Activated CD8-positive, alpha-beta memory T cell treated with anti-CD3 and anti-CD28 coated beads for 48 hours (primary cell): Measurements from ENCODE around the gene STX19.
"Not testable (repeated sequence)": the region's sequence is repeated elsewhere in the genome, so short reads cannot be mapped to it uniquely, and the experiment has no call there.

Experiments
- DNase-seq, 3 experiments: peaks; one replicate each; pipeline ENCODE4 v3.0.0-alpha.2; 2020; ENCODE audit warnings: low read depth in 2 of 3, low spot score in 2 of 3

Gene STX19, protein sequence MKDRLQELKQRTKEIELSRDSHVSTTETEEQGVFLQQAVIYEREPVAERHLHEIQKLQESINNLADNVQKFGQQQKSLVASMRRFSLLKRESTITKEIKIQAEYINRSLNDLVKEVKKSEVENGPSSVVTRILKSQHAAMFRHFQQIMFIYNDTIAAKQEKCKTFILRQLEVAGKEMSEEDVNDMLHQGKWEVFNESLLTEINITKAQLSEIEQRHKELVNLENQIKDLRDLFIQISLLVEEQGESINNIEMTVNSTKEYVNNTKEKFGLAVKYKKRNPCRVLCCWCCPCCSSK

DNA sequence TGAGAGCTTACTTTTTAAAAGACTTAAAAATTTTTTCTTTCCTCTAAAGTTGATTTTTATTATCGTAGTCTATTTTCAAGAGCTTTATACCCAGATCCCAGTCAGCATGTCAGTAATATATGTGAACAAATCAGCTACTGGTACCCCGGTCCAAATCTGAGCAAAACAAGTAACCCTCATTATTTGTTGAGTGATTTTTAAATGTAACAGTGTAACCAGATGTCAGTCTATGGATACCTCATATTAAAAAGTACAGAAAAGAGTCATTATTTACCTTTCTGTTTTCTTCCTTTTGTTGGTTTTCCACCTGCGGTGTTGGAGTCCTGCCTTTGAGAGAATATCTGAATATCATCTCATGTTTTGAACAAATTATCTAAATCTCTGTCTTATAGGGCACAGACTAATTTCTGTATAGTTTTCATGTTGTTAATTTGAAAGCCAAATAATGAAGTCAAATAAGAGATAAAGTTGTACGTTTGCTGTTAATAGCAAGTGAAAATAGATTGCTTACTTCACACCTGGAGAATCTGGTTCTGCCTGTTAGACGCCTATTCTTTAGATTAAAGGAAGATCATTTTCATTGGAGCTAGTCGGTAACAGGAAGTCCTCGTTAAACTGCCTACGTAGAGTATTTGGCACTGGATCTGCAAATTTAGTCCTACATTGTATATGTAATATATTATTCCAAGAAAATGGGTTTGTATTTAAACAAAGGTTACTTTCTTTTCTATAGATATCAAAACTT is at the start of gene STX19:
STX19 (minus strand) TSS at position 505 of the 745 bp plus-strand sequence. CDS start 13,328 bp downstream, outside the sequence.
- DNase-seq, result no peak

DNA sequence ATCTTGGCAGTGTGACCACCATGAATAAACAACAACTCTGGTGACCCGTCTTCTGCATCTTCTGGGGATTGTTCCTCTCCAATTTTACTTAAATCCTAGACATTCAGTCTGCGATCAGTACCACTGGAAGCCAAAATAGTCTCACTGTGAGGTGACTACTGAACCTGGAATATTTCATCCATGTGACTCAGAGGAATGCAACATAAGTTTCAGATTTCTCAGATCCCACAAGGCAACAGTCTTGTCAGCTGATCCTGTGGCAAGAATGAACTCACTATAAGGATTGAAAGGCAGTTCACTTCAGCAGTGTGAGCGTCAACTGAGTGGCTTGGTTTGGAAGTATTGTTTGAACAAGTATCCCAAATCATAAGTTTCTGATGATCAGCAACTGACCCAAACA is 47.7 kb upstream of the STX19 start:
- no peak for DNase-seq

DNA sequence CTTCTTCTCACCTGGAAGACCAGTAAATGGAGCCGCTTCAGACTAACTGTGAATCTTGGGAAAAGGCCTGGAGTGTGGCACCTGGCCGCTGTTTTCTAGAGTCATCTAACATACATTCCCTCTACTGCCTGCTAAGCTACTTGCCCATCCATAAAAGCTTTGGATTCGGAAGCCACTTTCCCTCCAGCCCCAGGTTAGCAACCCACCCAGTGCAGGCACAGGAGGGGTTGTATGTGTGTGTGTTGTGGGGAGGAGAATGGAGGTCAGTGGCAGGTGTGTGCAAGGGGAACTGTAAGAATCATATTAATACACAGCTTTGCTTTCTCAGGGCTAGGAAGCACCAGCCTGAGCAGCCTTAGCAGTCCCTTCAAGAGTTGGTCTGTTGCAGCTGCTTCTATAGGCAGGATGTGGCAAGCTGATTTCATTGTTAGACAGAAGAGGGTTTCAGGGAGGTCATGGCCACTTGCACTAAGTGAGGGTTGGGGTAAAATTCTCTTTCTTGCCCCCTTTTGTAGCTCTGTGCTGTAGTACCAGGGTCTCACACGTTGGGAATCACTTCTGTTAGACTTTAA is 43.4 kb upstream of the STX19 start:
- no peak for DNase-seq

DNA sequence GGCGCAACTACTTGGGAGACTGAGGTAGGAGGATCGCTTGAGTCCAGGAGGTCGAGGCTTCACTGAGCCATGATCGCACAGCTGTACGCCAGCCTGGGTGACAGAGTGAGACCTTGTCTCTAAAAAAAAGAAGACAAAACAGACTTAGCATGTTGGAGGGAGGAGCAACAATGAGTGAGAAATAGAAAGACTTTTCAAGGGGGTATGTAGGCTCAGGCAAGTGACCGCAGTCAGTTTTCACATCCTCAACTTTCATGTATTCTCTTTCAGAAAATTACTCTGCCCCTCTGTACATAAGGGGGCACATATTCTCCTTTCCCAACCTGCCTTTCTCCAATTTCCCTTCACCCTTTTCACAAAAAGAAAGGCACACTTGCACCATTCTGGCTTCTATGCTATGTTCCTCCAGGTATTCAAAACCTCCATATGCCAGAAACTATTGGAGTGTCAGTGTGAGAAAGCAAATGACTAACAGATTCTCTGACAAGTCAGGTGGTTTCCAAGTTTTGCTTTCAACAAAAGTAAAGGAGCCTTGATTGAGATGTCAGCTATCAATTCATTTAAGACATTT is 42.0 kb upstream of the STX19 start:
- DNase-seq, result no peak

DNA sequence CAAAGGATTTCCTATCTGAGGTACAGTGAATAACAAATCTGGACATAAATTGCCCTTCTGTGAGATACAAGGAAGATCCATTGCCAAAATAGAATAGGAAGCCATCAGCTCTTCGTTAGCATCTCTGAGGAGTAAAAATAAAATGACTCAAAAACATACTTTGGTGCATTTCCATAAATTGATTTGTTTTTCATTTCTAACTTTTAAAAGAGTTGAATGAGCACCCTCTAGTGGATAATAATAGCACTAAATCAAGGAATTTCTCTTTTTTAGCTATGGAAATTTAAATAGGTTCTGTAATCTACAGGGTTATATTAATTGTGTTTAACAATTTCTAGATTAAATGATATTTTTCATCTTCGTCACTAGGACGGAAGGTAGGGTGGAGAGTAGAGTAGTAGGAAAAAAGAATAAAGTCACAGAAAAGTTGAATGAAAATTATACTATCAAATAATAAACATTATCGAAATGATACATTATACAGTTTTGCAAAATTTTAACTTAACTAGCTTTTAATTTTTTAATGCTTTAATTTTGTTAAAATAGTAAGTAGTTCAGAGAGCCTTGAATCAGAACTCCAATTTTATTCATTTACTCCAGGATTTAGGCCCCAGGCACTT is 40.9 kb upstream of the STX19 start:
- no peak for DNase-seq

DNA sequence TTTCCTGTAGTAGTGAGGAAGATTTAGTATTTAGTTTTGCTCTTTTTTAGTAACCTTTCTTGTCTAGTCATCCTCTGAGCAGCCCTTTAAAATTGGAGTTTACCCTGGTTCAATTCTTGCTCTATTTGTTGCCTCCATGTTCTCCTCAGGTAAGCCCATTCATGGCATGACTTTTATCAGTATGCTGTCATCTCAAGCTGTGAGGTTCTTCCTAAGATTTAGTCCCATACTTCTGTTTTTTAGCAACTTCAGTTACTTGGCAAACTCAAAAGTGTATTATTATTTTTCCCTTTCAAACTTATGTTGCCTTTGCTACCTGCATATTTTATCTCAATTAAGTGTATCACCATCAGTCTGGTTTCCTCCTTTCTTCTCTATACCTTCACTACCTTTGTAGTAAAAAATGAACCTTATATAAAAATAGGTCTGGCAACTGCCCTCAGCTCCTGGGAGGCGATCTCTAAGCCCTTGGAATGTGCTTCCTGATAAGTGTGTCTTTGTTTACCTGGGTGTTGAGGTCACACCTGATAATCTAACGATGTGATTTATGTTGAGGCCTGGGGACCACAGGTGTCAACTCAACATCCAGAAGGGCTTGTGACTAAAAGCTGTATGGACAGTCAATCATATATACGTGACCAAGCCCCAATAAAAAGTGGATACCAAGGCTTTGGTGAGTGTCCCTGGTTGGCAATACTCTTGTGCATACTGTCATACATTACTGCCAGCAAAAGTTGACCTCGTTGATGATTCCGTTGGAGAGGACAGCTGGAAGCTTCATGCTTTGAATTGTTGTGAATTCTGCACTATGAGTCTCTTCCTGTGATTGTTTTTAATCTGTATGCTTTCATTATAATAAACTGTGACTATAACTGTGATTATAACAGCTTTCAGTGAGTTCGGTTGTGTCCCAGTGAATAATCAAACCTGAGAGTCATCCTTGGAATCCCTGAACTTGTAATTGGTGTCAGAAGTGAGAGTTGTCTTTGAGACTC is 38.4 kb upstream of the STX19 start:
- DNase-seq, result no peak

DNA sequence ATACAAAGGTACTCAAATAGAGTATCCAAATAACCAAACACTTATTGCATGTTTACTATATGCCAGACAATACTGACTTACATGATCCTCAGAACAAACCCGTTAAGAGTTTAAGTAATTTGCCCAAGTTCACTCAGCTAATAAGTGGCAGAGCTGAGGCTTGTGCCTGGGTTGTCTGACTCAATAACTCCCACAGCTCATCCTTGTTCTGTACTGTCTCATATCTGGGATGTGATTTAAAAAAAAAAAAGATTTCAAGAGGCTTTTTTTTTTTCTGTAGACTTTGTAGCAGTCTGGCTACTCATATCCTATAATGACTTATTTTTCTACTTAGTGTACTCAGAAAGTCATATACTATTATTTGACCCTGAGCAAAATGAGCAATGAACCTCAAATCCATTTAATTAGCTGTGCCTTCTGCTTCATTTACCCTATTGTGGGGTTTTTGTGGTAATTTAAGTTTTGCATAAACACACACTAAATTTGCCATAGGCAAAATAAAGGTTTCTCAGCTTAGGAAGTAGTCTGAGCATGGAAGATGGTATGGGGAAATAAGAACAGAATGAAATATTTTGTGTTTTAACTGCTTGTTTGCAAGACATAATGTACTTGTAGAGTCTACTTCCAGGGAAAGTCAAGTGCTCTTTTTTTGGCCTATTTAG is 37.6 kb upstream of the STX19 start:
- DNase-seq, result no peak

DNA sequence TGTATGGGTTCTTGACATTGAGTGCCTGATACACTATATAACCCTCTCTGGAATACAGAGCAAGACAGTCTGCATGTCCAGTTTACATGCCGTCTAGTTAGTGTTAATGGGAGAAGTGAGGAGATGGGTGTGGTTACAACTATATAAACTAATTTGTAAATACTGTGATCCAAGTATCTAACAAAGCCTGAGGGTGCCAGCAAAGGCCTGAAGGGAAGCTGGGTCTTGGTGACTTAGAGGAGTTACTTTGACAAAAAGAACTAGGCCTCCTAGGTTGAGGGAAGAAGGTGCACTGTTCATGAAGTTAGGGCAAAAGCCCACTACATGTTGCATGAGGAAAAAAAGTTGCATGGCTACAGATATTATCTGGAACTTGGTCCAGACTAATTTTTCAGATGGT is 36.7 kb upstream of the STX19 start:
- DNase-seq, result no peak

DNA sequence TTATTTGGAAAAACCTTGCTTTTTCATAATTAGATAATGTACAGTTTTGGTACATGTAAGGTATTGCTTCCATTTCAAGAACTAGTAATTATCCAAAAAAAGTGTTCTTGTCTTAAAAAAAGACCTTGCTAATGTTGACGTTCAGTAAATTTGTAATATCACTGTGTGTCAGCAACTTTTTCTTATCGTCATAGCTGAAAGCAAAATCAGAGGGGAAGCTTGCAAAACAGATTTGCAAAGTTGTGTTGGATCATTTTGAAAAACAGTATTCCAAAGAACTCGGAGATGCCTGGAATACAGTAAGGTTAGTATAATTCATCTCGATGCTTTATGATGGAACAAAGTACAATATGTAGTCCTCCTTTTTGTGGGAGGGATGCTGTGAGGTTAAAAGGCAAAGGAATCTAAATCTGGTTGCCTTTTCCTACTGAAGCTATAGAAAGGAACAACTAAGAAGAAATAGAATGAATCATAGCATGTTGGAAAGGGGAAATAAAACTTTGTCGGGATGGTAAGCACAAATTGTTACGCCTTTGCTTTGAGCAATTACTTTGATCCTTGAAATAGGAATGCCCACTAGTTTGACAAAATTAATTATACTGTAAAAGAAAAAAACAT is 36.0 kb upstream of the STX19 start:
- no peak for DNase-seq

DNA sequence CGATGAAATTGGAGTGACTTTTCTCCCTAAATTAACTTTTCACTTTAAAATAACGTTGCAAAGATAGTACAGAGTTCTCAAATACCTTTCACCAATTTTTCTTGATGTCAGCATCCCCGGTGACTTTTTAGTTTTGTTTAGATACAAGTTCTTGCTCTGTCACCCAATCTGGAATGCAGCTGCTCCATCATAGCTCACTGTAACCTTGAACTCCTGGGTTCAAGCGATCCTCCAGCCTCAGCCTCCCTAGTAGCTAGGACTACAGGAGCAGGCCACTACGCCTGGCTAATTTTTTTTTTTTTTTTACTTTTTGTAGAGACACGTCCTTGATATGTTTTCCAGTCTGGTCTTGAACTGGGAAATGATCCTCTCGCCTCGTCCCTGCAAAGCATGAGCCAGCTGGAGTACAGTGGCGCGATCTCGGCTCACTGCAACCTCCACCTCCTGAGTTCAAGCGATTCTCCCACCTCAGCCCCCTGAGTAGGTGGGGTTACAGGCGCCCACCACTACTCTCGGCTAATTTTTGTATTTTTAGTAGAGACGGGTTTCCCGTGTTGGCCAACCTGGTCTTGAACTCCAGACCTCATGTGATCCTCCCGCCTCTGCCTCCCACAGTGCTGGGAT is 35.2 kb upstream of the STX19 start:
- no peak for DNase-seq

DNA sequence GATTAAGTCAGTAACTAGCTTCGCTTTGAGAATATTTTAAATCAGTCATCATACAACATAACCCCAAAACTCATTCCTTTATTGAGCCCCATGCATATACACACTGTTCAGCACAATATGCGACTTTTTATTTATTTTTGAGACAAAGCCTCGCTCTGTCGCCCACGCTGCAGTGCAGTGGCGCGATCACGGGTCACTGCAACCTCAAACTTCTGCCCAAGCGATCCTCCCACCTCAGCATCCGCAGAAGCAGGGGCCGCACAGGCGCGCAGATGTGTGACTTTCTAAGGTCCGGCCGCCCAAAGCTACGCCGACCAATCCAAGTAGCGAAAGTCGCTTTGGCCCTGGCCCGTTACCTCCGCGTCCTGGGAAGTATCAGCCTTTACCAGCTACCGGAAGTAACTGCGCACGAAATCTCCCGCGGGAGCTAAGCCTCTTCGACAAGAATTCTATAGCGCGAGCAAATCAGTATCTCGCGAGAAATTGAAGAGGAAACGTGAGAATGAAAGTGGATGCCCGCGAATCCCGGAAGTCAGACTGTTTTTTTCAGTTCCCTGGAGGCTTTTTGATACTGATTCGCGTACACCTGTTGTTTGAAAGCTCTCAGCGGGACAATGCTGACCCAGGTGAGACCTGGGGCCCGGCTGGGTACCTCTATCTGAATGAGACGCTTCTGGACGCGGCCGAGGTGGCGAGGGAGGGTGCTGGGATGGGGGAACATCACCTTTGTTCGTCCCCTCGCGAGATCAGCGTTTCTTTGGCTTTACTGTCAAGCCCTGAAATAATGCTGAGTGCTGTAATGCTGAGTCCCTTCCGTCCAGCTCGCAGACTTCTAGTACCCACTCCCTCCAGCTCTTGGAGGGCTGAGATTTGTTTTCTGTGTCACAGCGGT is 34.4 kb upstream of the STX19 start, which contains the start of the genes DHFR2 and NSUN3:
DHFR2 (minus strand) TSS at position 404 of the 892 bp plus-strand sequence. CDS start 1,405 bp downstream, outside the sequence.
NSUN3 (plus strand) TSS at position 549 of the 892 bp plus-strand sequence; CDS start at position 615, 66 bp downstream.
- peak; percentile 63 to 68 (median 65) for DNase-seq

DNA sequence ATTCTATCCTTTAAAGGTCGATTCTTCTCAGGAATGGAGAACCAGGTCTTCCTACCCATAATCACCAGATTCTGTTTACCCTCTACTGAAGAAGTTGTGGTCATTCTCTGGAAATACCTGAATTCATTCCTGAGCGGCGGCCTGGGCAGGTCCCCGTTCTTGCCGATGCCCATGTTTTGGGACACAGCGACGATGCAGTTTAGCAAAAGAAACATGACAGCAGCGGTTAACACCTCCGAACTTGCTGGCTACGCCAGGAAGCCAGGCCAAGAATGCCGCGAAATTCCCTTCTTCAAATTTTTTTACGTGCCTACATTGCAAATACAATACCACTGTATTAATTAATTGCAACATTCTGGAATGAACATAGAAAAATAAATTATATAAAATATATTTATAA is 32.9 kb upstream of the STX19 start:
- DNase-seq, result no peak

DNA sequence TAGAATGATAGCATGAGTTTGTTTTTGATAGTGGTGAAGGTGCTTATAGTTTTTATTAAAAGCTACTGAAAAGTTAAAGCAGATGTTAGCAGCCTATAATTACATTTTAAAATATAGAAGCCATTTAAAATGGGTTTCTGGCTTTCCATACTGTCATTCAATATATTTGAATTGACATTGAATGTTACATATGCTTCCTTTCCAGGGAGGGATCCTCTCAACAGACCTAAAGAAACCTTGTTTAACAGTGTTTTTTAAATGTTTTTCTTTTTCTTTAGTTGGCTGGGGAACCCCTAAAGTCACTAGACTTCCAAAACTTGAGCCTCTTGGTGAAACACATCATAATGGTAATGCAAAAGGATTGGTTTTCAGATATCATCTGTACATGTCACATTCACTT is 22.1 kb upstream of the STX19 start:
- DNase-seq, result no peak

DNA sequence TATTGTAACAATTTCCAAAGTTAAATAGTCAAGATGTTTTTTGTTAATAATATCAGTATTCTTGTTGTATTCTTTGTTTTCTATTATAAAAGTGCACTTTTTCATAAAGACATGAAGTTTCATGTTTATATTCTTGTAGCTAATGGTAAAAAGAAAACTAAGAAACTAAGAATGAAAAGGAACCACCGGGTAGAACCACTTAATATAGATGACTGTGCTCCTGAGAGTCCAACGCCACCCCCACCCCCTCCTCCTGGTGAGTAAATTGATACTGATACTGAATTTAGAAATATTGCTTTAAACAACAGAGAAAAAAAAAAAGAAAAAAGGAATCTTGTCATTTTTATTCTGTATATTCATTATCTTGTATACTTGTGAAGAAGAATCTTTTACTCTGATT is 20.9 kb upstream of the STX19 start:
- DNase-seq, result no peak

DNA sequence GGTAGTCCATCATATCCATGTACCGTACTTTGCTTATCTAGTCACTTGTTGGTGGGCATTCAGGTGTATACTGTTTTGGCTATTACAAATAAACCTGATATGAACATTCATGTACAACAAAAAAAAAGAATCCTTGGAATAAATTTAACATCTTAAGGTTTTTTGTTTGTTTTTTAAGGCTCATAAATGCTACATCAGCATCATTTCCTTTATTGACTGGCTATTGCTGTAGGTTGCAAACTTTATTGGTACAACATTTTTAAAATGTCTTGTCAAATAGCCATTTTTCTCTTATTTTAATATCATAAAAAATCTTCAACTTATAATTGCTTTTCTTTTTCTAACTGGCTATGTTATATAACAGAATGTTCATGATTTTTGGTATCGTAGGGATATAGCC is 18.1 kb upstream of the STX19 start:
- no peak for DNase-seq

DNA sequence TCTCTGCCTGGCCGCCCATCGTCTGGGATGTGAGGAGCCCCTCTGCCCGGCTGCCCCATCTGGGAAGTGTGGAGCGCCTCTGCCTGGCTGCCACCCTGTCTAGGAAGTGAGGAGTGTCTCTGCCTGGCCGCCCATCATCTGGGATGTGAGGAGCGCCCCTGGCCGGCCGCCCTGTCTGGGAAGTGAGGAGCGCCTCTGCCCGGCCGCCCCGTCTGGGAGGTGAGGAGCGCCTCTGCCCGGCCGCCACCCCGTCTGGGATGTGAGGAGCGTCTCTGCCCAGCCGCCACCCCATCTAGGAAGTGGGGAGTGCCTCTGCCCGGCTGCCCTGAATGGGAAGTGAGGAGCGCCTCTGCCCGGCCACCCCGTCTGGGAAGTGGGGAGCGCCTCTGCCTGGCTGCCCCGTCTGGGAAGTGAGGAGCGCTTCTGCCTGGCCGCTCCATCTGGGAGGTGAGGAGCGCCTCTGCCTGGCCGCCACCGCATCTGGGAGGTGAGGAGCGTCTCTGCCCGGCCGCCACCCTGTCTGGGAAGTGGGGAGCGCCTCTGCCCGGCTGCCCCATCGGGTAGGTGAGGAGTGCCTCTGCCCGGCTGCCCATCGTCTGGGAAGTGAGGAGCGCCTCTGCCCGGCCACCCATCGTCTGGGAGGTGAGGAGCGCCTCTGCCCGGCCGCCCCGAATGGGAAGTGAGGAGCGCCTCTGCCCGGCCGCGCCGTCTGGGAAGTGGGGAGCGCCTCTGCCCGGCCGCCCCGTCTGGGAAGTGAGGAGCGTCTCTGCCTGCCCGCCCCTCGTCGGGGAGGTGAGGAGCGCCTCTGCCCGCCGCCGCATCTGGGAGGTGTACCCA is 15.9 kb upstream of the STX19 start:
- DNase-seq, result not testable (repeated sequence)

DNA sequence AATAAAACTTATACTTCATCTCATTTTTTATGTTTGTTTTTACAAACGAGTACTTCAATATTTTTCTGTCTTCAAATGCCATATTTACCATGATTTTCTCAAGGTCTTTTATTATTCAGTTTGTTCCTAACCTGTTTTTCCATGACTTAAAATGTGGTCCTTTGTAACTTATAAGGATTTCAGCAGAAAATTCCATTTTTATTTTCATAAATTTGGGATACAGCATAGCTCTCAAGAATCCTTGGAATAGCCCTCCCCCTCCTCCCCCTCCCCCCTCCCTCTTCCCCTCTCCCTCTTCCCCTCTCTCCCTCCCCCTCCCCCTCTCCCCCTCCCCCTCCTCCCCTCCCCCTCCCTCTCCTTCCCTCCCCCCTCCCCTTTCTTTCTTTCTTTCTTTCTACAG is 14.9 kb upstream of the STX19 start:
- no peak for DNase-seq
